ENCODE data around the gene SORCS2.

Gene SORCS2

GRCh38 chr4:7334521-7335275 lies 142.4 kb downstream of the SORCS2 start:
- POLR2A ChIA-PET (ENCODE audit: low non-redundant PET), result no interaction called here
- TF ChIP-seq CTCF (conservative IDR thresholded peaks at IDR 0.05; ENCODE audit: low read depth), result no peak
- CTCF ChIA-PET, result interaction anchor here (1.4 kb wide), 1 partner anchor 62 kb away, joined by 4 read pairs; no protein-coding TSS in a partner anchor
- H3K27ac ChIP-seq, result no peak overlapping the region; the same call in 1 of the 2 replicates
- DNase-seq (ENCODE audit: low spot score), result no peak

- peak; percentile 25 for DNase-seq (ENCODE audit: low spot score)
- POLR2A ChIA-PET (ENCODE audit: low non-redundant PET), result no interaction called here
- peak overlapping the region; percentile 17 for H3K27ac ChIP-seq
- CTCF ChIA-PET, result interaction anchor here (0.7 to 1.4 kb wide), 3 partner anchors 61 to 182 kb away, joined by 3 to 4 read pairs (median 3); no protein-coding TSS in a partner anchor
- TF ChIP-seq CTCF (conservative IDR thresholded peaks at IDR 0.05; ENCODE audit: low read depth), result peak; percentile 44
These were observed 143.2 kb downstream of the SORCS2 start for GRCh38 chr4:7335344-7336066.

GRCh38 chr4:7336067-7336569 lies 143.8 kb downstream of the SORCS2 start:
- no peak for TF ChIP-seq CTCF (conservative IDR thresholded peaks at IDR 0.05; ENCODE audit: low read depth)
- H3K27ac ChIP-seq, result no peak overlapping the region
- no peak for DNase-seq (ENCODE audit: low spot score)
- ChIA-PET CTCF (interaction anchor here (0.6 to 1.4 kb wide), 5 partner anchors 8 to 867 kb away, joined by 3 to 5 read pairs (median 4); no protein-coding TSS in a partner anchor), POLR2A (ENCODE audit: low non-redundant PET) (no interaction called here)

- ChIA-PET POLR2A (ENCODE audit: low non-redundant PET) (no interaction called here), CTCF (interaction anchor here (0.6 to 0.8 kb wide), 4 partner anchors 9 to 867 kb away, joined by 3 to 5 read pairs (median 4); no protein-coding TSS in a partner anchor)
- no peak for DNase-seq (ENCODE audit: low spot score)
- no peak for TF ChIP-seq CTCF (conservative IDR thresholded peaks at IDR 0.05; ENCODE audit: low read depth)
- no peak overlapping the region for H3K27ac ChIP-seq
These were observed 144.4 kb downstream of the SORCS2 start for GRCh38 chr4:7336732-7337131.

GRCh38 chr4:7337196-7338058 lies 145.1 kb downstream of the SORCS2 start:
- no peak overlapping the region for H3K27ac ChIP-seq
- no peak for DNase-seq (ENCODE audit: low spot score)
- CTCF ChIA-PET, result interaction anchor here (0.6 to 0.7 kb wide), 2 partner anchors 429 to 1513 kb away, joined by 3 to 8 read pairs; no protein-coding TSS in a partner anchor
- POLR2A ChIA-PET (ENCODE audit: low non-redundant PET), result no interaction called here
- TF ChIP-seq CTCF (conservative IDR thresholded peaks at IDR 0.05; ENCODE audit: low read depth), result no peak

Measured in RWPE1 (cell line).